Lower leg skin (tissue), 4 donors: ENCODE data around the gene CLASP2. TPM values are rescaled to one million over a fixed set of nuclear protein-coding genes. Genes with fewer than 3 reads are reported as not detected.
"Not testable (repeated sequence)": the region's sequence is repeated elsewhere in the genome, so short reads cannot be mapped to it uniquely, and the experiment has no call there.

Experiments used
- DNase-seq, 2 donors: peaks; one replicate each; pipeline ENCODE4 v3.0.0-alpha.2; 2019; ENCODE audit warnings: low spot score in 2 of 2
- H3K4me3 ChIP-seq: fragments of 200-600 bp; sonication (generic); 2 replicates; pipeline ENCODE4 v1.5.1; 2017; ENCODE audit warnings: mild to moderate bottlenecking, low read depth; ENCODE audit not compliant: poor library complexity, severe bottlenecking
- POLR2A ChIP-seq, 2 donors: fragments of 450-650 bp; IDR thresholded peaks; one replicate each; pipeline ENCODE4 v1.6.1; 2016 to 2017; ENCODE audit warnings: antibody characterized with exemption in 2 of 2, mild to moderate bottlenecking in 1 of 2, moderate library complexity in 1 of 2
- WGBS, 2 donors: methylation state at CpG; one replicate each; pipeline ENCODE4 v1.1.5; 2018; 5-methylcytosine and 5-hydroxymethylcytosine counted together
- intact Hi-C: fragments of 100-400 bp; cut with DNase I; formaldehyde crosslinking; loops from one replicate; pipeline ENCODE4 v1.15.0; 2023; ENCODE audit warnings: low total_unique reads
- total RNA-seq, 4 donors: library from RNA; depleted of rRNA; stranded (reverse); fragments of >200 nt; gene quantifications; one replicate each; pipeline ENCODE4 v1.1.0, GENCODE V29; 2016
- TF ChIP-seq, protein P1 (sequence below), 3 donors: fragments of 450-650 bp; IDR thresholded peaks; one replicate each; pipeline ENCODE4 v1.5.1; 2016; ENCODE audit warnings: antibody characterized with exemption in 3 of 3, mild to moderate bottlenecking in 3 of 3, moderate library complexity in 2 of 3

The CLASP2 gene
- 10 to 100 TPM; 27.2 to 76.8 (median 49.8) TPM for total RNA-seq

DNA sequence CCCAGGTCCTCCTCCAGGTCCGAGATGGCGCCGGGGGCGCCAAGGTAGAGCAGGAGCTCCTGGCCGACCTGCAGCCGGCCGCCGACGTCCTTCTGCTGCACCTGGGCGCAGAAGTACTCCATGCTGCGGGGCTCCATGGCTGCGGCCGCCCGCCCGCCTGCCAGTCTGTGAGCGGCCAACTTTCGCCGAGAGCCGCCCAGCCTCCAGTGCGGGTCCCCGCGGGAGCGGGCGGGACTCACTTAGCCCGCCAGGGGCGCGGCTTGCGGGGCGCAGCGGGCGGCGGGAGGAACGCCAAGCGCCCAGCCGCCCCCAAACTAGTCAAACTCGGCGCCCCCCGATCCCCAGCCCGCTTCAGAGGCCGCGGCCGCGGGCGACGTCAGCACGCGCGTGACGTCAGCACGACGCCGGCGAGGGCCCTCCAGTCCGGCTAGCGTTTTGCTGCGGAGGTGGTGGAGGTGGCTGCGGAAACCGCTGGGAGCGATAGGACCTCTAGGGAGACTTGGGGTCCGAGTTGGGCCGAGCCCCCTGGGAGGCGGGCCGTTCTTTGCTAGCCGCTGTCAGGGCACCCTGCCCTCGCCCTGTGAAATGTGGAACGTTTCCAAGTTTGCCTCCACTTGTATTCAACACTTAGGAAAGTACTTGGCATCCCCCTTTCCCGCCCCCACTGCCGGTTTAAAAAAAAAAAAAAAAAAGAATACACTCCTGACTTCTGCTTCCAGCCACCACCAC lies at the start of gene CLASP2:
Gene CLASP2 (minus strand): TSS at position 389 of the 729 bp plus-strand sequence. CDS start 252 bp downstream, at position 137.
- peak within 1 kb of the TSS; percentile 76 for H3K4me3 ChIP-seq
- intact Hi-C loops = no loop called here
- peak; percentile 72 to 96 for DNase-seq
- peak in 1 of 2 donors; percentile 19 for TF ChIP-seq POLR2A (IDR thresholded peaks at IDR 0.05)
- TF ChIP-seq, protein P1, sequence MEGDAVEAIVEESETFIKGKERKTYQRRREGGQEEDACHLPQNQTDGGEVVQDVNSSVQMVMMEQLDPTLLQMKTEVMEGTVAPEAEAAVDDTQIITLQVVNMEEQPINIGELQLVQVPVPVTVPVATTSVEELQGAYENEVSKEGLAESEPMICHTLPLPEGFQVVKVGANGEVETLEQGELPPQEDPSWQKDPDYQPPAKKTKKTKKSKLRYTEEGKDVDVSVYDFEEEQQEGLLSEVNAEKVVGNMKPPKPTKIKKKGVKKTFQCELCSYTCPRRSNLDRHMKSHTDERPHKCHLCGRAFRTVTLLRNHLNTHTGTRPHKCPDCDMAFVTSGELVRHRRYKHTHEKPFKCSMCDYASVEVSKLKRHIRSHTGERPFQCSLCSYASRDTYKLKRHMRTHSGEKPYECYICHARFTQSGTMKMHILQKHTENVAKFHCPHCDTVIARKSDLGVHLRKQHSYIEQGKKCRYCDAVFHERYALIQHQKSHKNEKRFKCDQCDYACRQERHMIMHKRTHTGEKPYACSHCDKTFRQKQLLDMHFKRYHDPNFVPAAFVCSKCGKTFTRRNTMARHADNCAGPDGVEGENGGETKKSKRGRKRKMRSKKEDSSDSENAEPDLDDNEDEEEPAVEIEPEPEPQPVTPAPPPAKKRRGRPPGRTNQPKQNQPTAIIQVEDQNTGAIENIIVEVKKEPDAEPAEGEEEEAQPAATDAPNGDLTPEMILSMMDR (IDR thresholded peaks at IDR 0.05) = no peak
- WGBS, 2 donors = 0 to 1% methylated on average over 8 to 36 of the region's 68 CpGs

GRCh38 chr3:33758864-33759263 lies 40.8 kb upstream of the CLASP2 start:
- 49 to 63% methylated on average over 2 of the region's 2 CpGs for WGBS, 2 donors
- intact Hi-C loops = no loop called here
- TF ChIP-seq, protein P1 (IDR thresholded peaks at IDR 0.05) = no peak
- TF ChIP-seq POLR2A (IDR thresholded peaks at IDR 0.05) = no peak
- H3K4me3 ChIP-seq = no peak overlapping the region
- no peak for DNase-seq

DNA sequence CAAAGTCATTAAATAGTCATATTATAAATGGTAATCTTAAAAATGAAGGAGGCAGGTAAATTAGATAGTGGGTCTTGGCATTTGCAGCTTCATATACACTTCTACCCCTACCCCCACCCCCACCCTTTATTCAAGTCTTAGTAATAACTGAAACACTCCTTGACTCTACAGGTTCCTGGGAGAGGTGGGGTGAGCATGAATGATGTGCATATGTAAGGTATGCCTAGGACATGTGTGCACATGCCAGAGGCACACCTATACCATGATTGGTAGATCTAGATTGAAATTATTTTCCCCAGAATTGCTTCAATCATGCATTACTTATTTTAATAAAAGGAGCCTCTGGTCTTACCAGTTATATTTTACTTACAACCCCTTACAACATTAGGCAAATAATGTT lies 40.2 kb upstream of the CLASP2 start:
- DNase-seq = no peak
- intact Hi-C loops = no loop called here
- TF ChIP-seq POLR2A (IDR thresholded peaks at IDR 0.05) = no peak
- TF ChIP-seq, protein P1 (IDR thresholded peaks at IDR 0.05) = no peak
- no peak overlapping the region for H3K4me3 ChIP-seq

DNA sequence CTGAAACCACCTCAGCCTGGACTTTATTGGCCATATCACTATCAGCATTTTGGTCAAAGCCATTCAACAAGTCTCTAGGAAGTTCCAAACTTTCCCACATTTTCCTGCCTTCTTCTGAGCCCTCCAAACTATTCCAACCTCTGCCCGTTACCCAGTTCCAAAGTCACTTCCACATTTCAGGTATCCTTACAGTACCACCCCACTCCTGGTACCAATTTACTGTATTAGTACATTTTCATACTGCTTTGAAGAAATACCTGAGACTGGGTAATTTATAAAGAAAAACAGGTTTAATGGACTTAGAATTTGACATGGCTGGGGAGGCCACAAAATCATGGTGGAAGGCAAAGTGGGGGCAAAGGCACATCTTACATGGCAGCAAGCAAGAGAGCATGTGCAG lies 36.3 kb upstream of the CLASP2 start:
- 94 to 100% methylated on average over 1 of the region's 1 CpG for WGBS, 2 donors
- H3K4me3 ChIP-seq, DNase-seq, intact Hi-C loops: not testable (repeated sequence)

DNA sequence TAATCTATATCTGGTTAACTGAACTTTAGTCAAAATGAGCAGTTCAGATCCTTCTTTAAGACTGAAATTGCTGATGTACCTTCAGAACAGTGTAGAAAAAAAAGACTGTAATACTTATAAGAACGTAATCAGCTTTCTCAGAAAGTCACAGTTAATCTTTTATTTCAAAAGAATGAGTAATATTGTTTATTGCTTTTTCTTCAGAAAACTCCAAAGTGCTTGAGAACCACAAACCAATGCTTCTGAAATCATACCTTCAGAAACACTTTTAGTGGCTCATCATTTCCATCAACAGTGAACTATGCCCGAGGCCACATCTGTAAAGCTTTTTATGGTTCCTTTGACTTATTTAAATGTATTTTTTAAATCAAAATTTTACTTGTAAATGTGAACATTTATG lies 33.3 kb upstream of the CLASP2 start:
- intact Hi-C loops = no loop called here
- H3K4me3 ChIP-seq = no peak overlapping the region
- DNase-seq = no peak
- no peak for TF ChIP-seq POLR2A (IDR thresholded peaks at IDR 0.05)
- TF ChIP-seq, protein P1 (IDR thresholded peaks at IDR 0.05) = no peak
- 55 to 76% methylated on average over 2 of the region's 2 CpGs for WGBS, 2 donors

GRCh38 chr3:33750211-33750548 lies 32.1 kb upstream of the CLASP2 start:
- DNase-seq = no peak
- TF ChIP-seq, protein P1 (IDR thresholded peaks at IDR 0.05) = no peak
- TF ChIP-seq POLR2A (IDR thresholded peaks at IDR 0.05) = no peak
- no peak overlapping the region for H3K4me3 ChIP-seq
- WGBS, 2 donors = 89 to 90% methylated on average over 3 of the region's 3 CpGs
- intact Hi-C loops = no loop called here
